Tibial artery (tissue), 4 donors: ENCODE measurements around the gene SPRING1.

Experiments used
- DNase-seq, 2 donors: peaks; one replicate each; pipeline ENCODE4 v3.0.0-alpha.2; 2019
- H3K27ac ChIP-seq, 2 donors: fragments of 200-600 bp; sonication (generic) in 1 of 2; 1 replicate in 1 of 2; 2 replicates in 1 of 2; pipeline ENCODE4 v1.5.1; 2018 to 2019; ENCODE audit warnings: mild to moderate bottlenecking in 1 of 2
- H3K27me3 ChIP-seq, 2 donors: fragments of 200-600 bp; sonication (generic) in 1 of 2; one replicate each; pipeline versions ENCODE4 v1.5.1 to v1.6.0; 2016 to 2019
- H3K36me3 ChIP-seq, 3 donors: fragments of 200-600 bp; sonication (generic) in 2 of 3; one replicate each; pipeline ENCODE4 v1.5.1; 2016 to 2019; ENCODE audit warnings: mild to moderate bottlenecking in 2 of 3
- H3K4me1 ChIP-seq, 4 donors: fragments of 200-600 bp; sonication (generic) in 2 of 4; 1 replicate in 3 of 4; 2 replicates in 1 of 4; pipeline ENCODE4 v1.5.1; 2016 to 2019
- H3K4me3 ChIP-seq, 2 donors: fragments of 200-600 bp; sonication (generic) in 1 of 2; 1 replicate in 1 of 2; 2 replicates in 1 of 2; pipeline ENCODE4 v1.5.1; 2018 to 2019; ENCODE audit warnings: mild to moderate bottlenecking in 2 of 2
- H3K9me3 ChIP-seq, 3 donors: fragments of 200-600 bp; sonication (generic) in 1 of 3; one replicate each; pipeline ENCODE4 v1.5.1; 2016 to 2019
- intact Hi-C: fragments of 100-400 bp; cut with DNase I; formaldehyde crosslinking; loops from one replicate; pipeline ENCODE4 v1.15.0; 2023; ENCODE audit warnings: low total_unique reads
- TF ChIP-seq, protein P1 (sequence below), 2 experiments: fragments of 200-600 bp in 1 of 2; fragments of 450-650 bp in 1 of 2; IDR thresholded peaks; one replicate each; pipeline ENCODE4 v1.5.1; 2017 to 2019; ENCODE audit warnings: antibody characterized with exemption in 2 of 2, mild to moderate bottlenecking in 1 of 2, moderate library complexity in 1 of 2

Gene SPRING1

DNA sequence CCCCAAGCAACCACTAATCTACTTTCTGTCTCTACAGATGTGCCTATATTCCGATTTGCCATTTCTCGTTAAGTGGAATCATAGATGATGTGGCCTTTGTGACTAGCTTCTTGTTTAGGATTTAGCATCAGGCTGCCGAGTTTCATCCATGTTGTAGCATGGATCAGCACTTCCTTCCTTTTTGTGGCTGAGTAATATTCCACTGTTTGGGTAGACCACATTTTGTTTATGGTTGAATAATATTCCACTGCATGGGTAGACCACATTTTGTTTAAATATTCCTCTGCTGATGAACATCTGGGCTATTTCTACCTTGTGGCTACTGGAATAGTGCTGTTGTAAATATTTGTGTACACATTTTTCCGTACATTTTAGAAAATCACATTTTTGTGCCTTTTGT is 36.4 kb downstream of the SPRING1 start:
- peaks cover 0 to 2% of the 10 kb centered on the region in 2 donors for H3K27me3 ChIP-seq
- TF ChIP-seq, protein P1, sequence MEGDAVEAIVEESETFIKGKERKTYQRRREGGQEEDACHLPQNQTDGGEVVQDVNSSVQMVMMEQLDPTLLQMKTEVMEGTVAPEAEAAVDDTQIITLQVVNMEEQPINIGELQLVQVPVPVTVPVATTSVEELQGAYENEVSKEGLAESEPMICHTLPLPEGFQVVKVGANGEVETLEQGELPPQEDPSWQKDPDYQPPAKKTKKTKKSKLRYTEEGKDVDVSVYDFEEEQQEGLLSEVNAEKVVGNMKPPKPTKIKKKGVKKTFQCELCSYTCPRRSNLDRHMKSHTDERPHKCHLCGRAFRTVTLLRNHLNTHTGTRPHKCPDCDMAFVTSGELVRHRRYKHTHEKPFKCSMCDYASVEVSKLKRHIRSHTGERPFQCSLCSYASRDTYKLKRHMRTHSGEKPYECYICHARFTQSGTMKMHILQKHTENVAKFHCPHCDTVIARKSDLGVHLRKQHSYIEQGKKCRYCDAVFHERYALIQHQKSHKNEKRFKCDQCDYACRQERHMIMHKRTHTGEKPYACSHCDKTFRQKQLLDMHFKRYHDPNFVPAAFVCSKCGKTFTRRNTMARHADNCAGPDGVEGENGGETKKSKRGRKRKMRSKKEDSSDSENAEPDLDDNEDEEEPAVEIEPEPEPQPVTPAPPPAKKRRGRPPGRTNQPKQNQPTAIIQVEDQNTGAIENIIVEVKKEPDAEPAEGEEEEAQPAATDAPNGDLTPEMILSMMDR (IDR thresholded peaks at IDR 0.05) = no peak
- intact Hi-C loops = loop anchor here (10.0 kb wide), 1 partner anchor 423 kb away; no protein-coding TSS in a partner anchor
- no peaks in the 10 kb centered on the region for H3K9me3 ChIP-seq
- no peak for DNase-seq
- no peak overlapping the region for H3K27ac ChIP-seq
- H3K4me1 ChIP-seq = no peaks in the 10 kb centered on the region
- H3K4me3 ChIP-seq = no peak overlapping the region
- H3K36me3 ChIP-seq = no peaks in the 10 kb centered on the region

DNA sequence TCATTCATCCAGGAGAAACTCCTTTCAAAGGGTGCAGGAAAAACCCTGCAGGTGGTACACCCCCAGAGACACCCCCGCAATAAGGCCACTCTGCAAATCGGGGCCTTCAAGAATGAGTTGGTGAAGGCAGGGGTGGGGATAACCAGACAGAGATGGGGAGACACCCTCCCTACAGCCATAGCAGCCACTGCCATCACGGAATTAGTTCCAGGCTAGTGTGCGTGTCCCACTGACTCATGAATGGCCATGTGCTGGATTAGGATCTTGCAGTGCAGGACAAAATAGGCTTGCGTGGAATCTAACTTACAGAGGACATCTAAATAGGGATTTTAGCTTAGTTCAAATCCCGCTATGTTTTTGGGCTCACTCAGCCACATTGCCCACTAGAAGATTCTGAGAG is 37.8 kb downstream of the SPRING1 start:
- H3K4me3 ChIP-seq = no peak overlapping the region
- H3K36me3 ChIP-seq = no peaks in the 10 kb centered on the region
- no peaks in the 10 kb centered on the region for H3K9me3 ChIP-seq
- DNase-seq = no peak
- no peaks in the 10 kb centered on the region for H3K4me1 ChIP-seq
- no peak overlapping the region for H3K27ac ChIP-seq
- TF ChIP-seq, protein P1 (IDR thresholded peaks at IDR 0.05) = no peak
- intact Hi-C loops = loop anchor here (10.0 kb wide), 1 partner anchor 425 kb away; no protein-coding TSS in a partner anchor
- peaks cover 0 to 2% of the 10 kb centered on the region in 2 donors for H3K27me3 ChIP-seq

DNA sequence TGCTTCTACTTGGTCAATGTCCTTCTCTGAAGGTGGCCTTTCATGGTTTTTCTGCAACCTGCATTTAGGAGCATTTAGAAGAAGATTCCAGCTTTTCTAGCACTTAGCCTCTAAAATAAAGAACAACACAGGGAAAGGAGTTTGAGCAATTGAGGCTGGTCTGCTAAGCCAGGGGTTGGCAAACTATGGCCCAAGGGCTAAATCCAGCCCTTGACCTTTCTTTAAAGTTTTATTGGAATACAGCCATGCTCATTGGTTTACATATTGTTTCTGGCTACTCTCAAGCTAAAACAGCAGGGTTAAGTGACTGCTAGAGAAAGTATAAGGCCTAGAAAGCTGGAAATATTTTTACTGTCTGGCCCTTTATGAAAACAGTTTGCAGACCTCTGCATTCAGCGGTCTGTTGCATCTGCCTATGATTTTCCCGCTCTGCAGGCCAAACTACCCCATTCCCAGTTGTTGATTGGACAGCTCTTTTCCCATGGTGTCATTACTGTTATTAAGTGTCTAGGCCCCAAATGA is 39.3 kb downstream of the SPRING1 start:
- peaks cover 0 to 3% (median 1%) of the 10 kb centered on the region in 4 donors for H3K4me1 ChIP-seq
- H3K27me3 ChIP-seq = peaks cover 0 to 13% of the 10 kb centered on the region in 2 donors
- TF ChIP-seq, protein P1 (IDR thresholded peaks at IDR 0.05) = no peak
- no peaks in the 10 kb centered on the region for H3K36me3 ChIP-seq
- H3K4me3 ChIP-seq = no peak overlapping the region
- intact Hi-C loops = loop anchor here (10.0 kb wide), 1 partner anchor 444 kb away; no protein-coding TSS in a partner anchor
- DNase-seq = no peak
- H3K27ac ChIP-seq = no peak overlapping the region
- H3K9me3 ChIP-seq = no peaks in the 10 kb centered on the region

DNA sequence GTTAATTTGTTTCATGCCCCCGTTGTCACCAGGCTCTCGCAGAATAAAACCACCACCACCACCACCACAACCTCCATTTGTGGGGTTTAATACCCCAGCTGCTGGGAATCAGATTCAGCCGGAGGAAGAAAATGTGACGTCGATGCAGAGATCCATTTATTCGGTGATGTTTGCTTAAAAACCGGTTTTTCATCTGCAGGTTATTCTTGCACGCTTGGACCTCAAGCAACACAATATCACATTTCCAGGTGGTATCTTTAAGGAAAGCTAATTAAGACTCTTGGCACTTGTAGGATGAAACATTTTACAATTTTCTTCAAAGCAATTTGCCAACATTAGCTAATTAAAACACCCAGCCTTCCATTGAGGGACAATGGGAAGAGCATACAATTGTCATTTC is 39.8 kb downstream of the SPRING1 start:
- TF ChIP-seq, protein P1 (IDR thresholded peaks at IDR 0.05) = no peak
- Histone ChIP-seq H3K36me3 (no peaks in the 10 kb centered on the region), H3K27me3 (peaks cover 0 to 17% of the 10 kb centered on the region in 2 donors), H3K9me3 (no peaks in the 10 kb centered on the region), H3K4me1 (peaks cover 0 to 8% (median 4%) of the 10 kb centered on the region in 4 donors), H3K4me3 (no peak overlapping the region), H3K27ac (no peak overlapping the region)
- intact Hi-C loops = loop anchor here (10.0 kb wide), 1 partner anchor 443 kb away; no protein-coding TSS in a partner anchor
- no peak for DNase-seq

DNA sequence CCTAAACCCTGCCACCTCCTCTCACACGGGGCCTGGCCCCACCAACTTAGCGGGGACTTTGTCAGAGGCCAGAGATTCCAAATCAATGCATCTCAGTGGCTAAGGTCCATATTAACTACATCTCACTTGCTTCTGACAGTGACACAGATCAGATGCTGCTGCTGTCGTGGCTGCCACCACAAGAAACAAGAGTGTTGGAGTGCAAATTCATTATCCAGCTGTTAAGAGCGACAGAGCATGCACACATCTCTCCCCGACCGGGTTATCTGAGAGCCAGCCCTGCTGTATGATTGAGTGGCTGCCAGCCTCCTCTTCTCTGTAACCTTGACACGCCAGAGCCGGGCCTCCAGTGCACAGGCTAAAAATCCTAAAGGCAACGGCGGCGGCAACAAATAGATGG is 40.2 kb downstream of the SPRING1 start:
- no peak overlapping the region for H3K27ac ChIP-seq
- H3K4me3 ChIP-seq = no peak overlapping the region
- H3K4me1 ChIP-seq = peaks cover 0 to 8% (median 4%) of the 10 kb centered on the region in 4 donors
- no peaks in the 10 kb centered on the region for H3K36me3 ChIP-seq
- no peak for DNase-seq
- no peaks in the 10 kb centered on the region for H3K9me3 ChIP-seq
- intact Hi-C loops = loop anchor here (10.0 kb wide), 1 partner anchor 443 kb away; no protein-coding TSS in a partner anchor
- H3K27me3 ChIP-seq = peaks cover 0 to 17% of the 10 kb centered on the region in 2 donors
- TF ChIP-seq, protein P1 (IDR thresholded peaks at IDR 0.05) = no peak
